CD4-positive, alpha-beta T cell treated with Interferon gamma for 1 hour (primary cell): ENCODE measurements around the gene MED22.
"Not testable (repeated sequence)": the region's sequence is repeated elsewhere in the genome, so short reads cannot be mapped to it uniquely, and the experiment has no call there.

Experiments
- DNase-seq: peaks from one replicate; pipeline ENCODE4 v3.0.0-alpha.2; 2020

MED22 gene

DNA sequence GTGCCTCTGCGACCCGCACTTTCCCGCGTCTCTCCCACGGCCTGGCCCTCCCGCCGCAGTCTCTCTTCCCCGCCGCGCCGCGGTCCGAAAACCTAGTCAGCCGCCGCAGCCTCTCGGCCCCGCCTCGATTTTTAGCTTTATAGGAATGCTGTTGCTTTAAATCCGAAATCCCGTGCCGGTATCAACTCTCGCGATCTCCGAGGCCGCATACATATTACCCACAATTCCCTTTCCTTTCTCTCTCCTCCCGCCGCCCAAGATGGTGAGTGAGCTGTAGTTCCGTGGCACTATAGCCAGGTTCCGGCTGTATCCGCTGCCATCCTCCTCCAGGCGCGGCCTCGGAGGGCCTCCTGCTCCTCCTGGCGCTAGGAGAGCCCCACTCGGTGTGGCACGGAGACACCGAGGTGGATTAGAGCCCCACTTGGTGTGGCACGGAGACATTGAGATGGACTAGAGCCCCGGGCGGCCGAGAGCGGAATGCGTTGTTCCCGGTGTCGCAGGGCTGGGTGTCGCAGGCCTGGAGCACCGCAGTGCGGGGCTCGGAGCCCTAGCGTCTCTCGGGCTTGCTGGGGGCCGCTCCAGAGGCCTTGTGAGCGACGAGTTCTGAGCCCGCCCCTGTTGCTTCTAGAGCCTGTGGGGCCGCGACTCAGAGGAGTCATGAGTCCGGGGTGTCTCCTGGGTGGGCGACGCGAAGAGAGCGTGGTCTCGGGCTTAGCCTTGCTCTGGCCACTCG lies at the start of gene MED22, which contains the start of gene RPL7A:
Gene MED22 (minus strand): TSS at position 147 of the 733 bp plus-strand sequence. CDS start 1,469 bp downstream, outside the sequence.
Gene RPL7A (plus strand): TSS at position 234 of the 733 bp plus-strand sequence. CDS start 26 bp downstream, at position 260.
- DNase-seq: peak; percentile 93

GRCh38 chr9:133397370-133397769 lies 49.4 kb upstream of the MED22 start:
- DNase-seq: no peak

DNA sequence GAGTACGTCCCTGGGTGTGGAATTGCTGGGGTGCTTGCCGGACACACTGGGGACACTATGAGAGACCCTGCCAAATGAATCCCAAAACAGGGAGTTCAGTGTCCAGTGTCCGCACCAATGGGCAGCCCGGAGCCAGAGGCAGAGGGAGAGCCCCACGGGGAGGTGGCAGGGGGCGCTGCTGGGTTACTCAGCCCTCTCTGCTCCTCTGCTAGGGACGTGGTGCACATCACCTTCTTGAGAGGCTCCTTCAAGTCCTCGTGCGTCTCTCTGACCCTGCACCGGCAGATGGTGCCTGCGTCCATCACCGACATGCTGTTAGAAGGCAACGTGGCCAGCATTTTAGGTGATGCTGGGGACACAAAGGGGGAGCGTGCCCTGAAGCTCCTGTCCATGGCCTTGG lies 49.0 kb upstream of the MED22 start:
- DNase-seq: no peak

DNA sequence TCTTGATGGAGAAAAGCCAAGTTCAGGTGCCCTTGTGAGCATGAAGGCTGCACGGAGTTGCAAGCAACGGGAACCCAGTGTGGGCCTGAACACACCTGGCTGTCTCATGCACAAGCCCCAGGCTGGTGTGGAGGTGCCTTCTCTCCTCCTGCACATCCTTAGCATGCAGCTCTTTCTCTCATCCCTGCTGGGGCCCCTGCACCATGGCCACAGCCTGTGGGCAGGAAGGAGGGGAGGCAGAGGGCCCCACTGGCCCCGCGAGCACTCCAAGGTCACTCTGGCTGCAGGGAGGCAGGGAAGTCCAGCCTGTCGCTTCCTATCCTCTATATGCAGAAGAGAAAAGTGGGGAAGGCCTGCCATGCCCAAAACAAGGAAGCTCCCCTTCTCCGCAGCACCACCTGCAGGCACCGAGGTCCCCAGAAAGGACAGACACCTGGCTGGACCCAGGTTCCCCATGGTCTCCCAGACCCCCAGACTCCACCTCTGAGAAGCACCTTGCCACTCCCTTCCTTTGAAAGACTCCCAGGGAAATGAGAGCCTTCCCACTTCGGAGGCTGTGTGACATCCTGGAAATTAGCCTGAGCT lies 46.8 kb upstream of the MED22 start:
- no peak for DNase-seq

- no peak for DNase-seq
These were observed 45.5 kb upstream of the MED22 start for GRCh38 chr9:133393399-133393798.

DNA sequence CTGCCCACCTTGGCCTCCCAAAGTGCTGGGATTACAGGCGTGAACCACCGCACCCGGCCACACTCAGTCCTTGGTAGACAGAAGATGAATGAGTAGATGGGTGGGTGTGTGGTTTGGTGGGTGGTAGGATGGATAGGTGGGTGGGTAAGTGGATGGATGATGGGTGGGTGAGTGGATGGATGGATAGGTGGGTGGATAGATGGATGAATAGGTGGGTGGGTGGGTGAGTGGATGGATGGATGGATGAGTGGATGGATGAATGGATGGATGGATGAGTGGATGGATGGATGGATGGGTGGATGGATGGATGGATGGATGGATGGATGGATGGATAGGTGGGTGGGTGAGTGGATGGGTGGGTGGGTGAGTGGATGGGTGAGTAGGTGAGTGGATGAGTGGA lies 44.4 kb upstream of the MED22 start:
- DNase-seq: not testable (repeated sequence)

DNA sequence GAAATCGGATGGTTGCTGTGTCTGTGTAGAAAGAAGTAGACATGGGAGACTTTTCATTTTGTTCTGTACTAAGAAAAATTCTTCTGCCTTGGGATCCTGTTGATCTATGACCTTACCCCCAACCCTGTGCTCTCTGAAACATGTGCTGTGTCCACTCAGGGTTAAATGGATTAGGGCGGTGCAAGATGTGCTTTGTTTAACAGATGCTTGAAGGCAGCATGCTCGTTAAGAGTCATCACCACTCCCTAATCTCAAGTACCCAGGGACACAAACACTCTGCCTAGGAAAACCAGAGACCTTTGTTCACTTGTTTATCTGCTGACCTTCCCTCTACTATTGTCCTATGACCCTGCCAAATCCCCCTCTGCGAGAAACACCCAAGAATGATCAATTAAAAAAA lies 43.5 kb upstream of the MED22 start:
- not testable (repeated sequence) for DNase-seq

DNA sequence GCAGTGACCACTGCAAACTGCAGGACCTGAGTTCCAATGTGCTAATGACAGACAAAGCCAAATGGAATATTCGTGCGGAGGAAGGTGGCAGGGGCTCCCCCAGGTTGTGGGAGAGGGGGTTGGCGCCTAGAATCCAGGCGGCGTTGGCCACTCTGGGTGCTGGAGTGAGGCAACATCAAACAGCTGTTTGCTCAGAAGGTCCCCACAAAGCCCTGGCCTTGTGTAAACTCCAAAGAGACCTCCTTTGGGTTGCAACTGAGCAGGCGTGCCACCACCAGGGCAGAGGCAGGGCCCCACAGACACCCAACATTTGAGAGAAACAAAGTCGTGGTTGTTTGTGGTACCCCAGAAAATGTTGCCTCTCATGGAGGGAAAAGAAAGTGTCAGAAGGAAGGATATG lies 42.8 kb upstream of the MED22 start:
- DNase-seq: no peak

GRCh38 chr9:133389562-133389961 lies 41.6 kb upstream of the MED22 start:
- no peak for DNase-seq

DNA sequence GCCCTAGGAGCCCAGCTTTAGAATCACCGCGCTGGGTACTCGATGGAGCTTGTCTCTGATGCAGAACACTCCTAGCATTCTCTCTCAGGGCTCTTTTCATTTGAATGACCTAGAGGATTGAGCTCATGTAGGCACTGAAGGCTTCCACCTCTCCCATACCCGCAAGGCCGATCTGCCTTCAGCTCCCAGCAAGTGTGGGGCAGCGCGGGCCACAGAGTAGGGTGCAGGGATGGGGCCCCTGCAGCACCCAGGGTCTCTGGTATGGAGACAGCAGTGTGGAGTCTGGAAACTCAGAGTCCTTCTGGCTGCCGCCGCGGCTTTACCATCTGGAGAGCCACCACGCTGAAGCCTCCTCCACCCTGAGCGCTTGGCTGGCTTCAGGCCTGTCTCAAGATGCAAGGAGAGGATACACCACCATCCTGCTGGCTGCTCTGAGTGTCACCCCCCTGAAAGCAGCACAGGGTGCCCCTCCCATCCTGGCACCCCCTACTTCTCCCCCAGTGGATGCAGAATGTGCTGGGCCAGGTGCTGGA lies 41.2 kb upstream of the MED22 start:
- DNase-seq: no peak

- DNase-seq: no peak
These were observed 39.7 kb upstream of the MED22 start for GRCh38 chr9:133387680-133388079.

- no peak for DNase-seq
These were observed 38.4 kb upstream of the MED22 start for GRCh38 chr9:133386338-133386737.

GRCh38 chr9:133385452-133385851 lies 37.5 kb upstream of the MED22 start:
- DNase-seq: no peak

DNA sequence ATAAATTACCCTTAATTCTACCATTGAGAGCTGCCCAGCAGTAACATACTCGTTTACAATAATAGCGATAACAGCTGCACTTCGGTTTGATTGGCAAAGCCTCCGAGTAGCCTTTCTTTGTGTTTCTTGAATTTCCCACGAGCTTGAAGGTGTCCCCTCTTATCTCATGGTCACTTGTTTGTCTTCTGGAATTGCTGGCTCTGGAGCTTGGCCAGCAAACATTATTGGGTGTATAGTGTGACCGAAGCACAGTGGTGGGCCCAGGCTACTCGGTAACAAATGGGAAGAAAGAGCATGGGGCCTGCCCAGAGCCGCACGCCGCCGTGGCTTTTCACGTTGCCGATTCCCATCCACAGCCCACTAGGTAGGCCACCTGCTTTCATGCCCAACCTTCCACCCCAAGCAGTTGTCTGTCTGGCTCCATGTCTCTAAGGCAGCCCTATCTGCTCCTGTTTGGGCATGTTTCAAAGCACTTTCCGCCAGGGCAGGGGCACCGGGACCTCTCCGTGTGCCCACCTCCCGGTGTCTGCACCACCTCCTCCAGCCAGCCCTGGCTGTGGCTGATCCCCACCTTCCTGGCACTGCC lies 36.9 kb upstream of the MED22 start:
- no peak for DNase-seq

DNA sequence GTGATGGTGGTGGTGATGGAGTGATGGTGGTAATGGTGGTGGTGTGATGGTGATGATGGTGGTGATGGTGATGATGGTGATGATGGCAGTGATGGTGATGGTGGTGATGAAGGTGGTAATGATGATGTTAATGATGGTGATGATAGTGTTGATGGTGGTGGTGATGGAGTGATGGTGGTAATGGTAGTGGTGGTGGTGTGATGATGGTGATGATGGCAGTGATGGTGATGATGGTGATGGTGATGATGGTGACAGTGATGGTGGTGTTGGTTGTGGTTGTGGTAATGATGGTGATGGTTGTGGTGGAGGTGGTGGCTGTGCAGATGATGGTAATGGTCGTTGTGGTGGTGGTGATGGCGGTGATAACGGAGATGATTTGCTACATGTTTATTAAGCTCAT lies 35.5 kb upstream of the MED22 start:
- DNase-seq: no peak

DNA sequence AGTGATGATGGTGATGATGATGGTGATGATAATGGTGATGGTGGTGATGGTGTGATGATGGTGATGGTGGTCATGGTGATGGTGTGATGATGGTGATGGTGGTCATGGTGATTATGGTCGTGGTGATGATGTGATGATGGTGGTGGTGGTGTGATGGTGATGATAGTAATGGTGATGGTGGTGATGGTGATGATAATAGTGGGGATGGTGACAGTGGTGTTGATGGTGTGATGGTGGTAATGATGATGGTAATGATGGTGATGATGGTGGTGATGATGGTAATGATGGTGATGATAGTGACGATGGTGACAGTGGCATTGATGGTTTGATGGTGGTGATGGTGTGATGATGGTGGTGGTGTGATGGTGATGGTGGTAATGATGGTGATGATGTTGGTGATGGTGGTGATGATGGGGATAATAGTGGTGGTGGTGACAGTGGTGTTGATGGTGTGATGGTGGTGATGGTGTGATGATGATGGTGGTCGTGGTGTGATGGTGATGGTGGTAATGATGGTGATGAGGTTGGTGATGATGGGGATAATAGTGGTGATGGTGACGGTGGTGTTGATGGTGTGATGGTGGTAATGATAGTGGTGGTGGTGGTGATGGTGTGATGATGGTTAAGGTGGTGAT lies 34.7 kb upstream of the MED22 start:
- DNase-seq: no peak

DNA sequence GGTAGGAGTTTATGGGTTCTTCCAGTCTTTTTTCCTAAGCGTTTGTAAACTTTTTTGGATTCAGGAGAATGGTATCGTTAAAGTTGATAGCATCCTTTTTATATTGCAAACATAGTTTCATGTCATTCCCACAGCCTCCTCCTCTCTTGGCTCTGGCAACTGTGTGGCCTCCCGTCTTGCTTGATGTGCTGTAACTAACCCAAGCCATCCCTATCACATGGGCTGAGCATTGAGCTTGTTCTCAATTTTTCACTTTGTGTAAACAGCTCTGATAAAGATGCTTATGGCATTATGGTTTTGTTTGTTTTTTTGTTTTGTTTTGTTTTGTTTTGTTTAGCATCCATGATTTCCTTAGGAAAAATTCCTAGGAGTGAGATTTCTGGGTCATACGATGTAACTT lies 32.8 kb upstream of the MED22 start:
- DNase-seq: no peak

- DNase-seq: no peak
These were observed 31.5 kb upstream of the MED22 start for GRCh38 chr9:133379153-133380086.

DNA sequence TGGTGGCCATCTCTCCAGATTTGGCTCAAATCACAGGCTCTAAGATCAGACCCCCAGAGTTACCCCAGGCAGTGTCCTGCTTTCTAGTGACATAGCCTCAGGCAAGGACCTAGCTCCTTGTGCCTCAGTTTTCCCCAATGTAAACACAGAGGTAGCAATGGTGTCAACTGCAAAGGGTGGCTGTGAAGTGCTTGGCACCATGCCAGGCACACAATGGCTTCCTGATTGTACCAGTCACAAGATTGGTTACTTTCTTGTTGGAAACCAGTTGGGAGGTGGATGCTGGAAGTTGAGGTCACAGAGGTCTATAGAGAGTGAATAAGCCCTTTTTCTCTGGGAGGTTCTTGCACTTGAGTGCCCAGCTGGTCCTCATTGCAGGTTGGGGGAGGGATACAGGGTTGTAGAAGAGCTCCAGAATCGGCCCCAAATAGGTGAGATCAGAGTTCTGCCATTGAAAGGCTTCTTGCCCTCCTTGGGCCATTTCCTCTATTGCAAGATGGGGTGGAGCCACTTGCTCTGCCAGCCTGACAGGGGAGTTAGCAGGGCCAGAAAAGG lies 30.6 kb upstream of the MED22 start:
- DNase-seq: no peak

DNA sequence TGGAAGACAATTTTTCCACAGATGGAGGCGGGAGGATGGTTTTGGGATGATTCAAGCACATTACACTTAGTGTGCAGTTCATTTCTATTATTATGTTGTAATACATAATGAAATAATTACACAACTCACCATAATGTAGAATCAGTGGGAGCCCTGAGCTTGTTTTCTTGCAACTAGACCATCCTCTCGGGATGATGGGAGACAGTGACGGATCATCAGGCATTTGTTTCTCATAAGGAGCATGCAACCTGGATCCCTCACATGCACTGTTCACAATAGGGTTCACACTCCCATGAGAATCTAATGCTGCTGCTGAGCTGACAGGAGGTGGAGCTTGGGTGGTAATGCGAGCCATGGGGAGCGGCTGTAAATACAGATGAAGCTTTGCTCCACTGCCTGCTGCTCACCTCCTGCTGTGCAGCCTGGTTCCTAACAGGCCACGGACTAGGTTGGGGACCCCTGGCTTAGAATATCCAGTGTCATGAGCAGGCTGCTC lies 29.8 kb upstream of the MED22 start:
- DNase-seq: no peak

DNA sequence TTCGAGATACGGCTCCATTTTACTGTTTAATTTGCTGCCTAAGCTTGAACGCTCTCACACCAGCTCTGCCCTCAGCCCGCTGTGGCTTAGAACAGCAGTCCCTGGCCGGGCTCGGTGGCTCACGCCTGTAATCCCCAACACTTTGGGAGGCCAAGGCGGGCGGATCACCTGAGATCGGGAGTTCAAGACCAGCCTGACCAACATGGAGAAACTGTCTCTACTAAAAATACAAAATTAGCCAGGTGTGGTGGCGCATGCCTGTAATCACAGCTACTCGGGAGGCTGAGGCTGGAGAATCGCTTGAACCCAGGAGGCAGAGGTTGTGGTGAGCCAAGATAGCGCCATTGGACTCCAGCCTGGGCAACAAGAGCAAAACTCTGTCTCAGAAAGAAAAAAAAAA lies 29.3 kb upstream of the MED22 start:
- not testable (repeated sequence) for DNase-seq
